Sigmoid colon (tissue), 4 donors: ENCODE results near the gene MORN1.

ENCODE experiments used
- POLR2A ChIP-seq, 2 donors: fragments of 450-650 bp; IDR thresholded peaks; one replicate each; pipeline ENCODE4 v1.6.1; 2016; ENCODE audit warnings: antibody characterized with exemption in 2 of 2, mild to moderate bottlenecking in 2 of 2, moderate library complexity in 2 of 2
- POLR2AphosphoS5 ChIP-seq, 4 donors: sonication (generic); formaldehyde crosslinking; IDR thresholded peaks; one replicate each; pipeline ENCODE4 v1.6.1; 2017; ENCODE audit warnings: antibody characterized with exemption in 4 of 4
- TF ChIP-seq, protein P1 (sequence below), 4 experiments: fragments of 450-650 bp in 3 of 4; fragments of 200-600 bp in 1 of 4; IDR thresholded peaks; one replicate each; pipeline ENCODE4 v1.5.1; 2016 to 2019; ENCODE audit warnings: antibody characterized with exemption in 4 of 4, mild to moderate bottlenecking in 3 of 4, moderate library complexity in 2 of 4

- TF ChIP-seq, protein P1, sequence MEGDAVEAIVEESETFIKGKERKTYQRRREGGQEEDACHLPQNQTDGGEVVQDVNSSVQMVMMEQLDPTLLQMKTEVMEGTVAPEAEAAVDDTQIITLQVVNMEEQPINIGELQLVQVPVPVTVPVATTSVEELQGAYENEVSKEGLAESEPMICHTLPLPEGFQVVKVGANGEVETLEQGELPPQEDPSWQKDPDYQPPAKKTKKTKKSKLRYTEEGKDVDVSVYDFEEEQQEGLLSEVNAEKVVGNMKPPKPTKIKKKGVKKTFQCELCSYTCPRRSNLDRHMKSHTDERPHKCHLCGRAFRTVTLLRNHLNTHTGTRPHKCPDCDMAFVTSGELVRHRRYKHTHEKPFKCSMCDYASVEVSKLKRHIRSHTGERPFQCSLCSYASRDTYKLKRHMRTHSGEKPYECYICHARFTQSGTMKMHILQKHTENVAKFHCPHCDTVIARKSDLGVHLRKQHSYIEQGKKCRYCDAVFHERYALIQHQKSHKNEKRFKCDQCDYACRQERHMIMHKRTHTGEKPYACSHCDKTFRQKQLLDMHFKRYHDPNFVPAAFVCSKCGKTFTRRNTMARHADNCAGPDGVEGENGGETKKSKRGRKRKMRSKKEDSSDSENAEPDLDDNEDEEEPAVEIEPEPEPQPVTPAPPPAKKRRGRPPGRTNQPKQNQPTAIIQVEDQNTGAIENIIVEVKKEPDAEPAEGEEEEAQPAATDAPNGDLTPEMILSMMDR (IDR thresholded peaks at IDR 0.05), result no peak
- TF ChIP-seq POLR2AphosphoS5 (IDR thresholded peaks at IDR 0.05) (no peak), POLR2A (IDR thresholded peaks at IDR 0.05) (no peak)
Observed at GRCh38 chr1:2351723-2352122, 39.6 kb downstream of the MORN1 start.
